Thyroid gland (tissue), 4 donors: Measurements from ENCODE around the gene SETD1B. TPM values are rescaled to one million over a fixed set of nuclear protein-coding genes. Genes with fewer than 3 reads are reported as not detected.
"Not testable (repeated sequence)": the region's sequence is repeated elsewhere in the genome, so short reads cannot be mapped to it uniquely, and the experiment has no call there.

ENCODE experiments used
- DNase-seq, 2 donors: peaks; one replicate each; pipeline ENCODE4 v3.0.0-alpha.2; 2019
- H3K27ac ChIP-seq, 3 donors: fragments of 200-600 bp; sonication (generic); 1 replicate in 2 of 3; 2 replicates in 1 of 3; pipeline ENCODE4 v1.5.1; 2016 to 2019; ENCODE audit warnings: mild to moderate bottlenecking in 1 of 3, moderate library complexity in 1 of 3
- H3K27me3 ChIP-seq: fragments of 200-600 bp; sonication (generic); one replicate; pipeline ENCODE4 v1.5.1; 2019
- H3K36me3 ChIP-seq, 2 donors: fragments of 200-600 bp; sonication (generic); one replicate each; pipeline ENCODE4 v1.5.1; 2016 to 2019
- H3K4me1 ChIP-seq, 2 donors: fragments of 200-600 bp; sonication (generic); one replicate each; pipeline ENCODE4 v1.5.1; 2017 to 2019
- H3K4me3 ChIP-seq, 3 donors: fragments of 200-600 bp; sonication (generic); replicated peaks in 1 of 3; 1 replicate in 2 of 3; 2 replicates in 1 of 3; pipeline ENCODE4 v1.5.1; 2016; ENCODE audit warnings: mild to moderate bottlenecking in 1 of 3
- H3K9me3 ChIP-seq: fragments of 200-600 bp; sonication (generic); one replicate; pipeline ENCODE4 v1.5.1; 2017
- CTCF ChIP-seq, 6 experiments: fragments of 200-600 bp in 3 of 6; fragments of 450-650 bp in 3 of 6; sonication (generic) in 3 of 6; IDR thresholded peaks; one replicate each; pipeline ENCODE4 v1.5.1; 2016 to 2019; ENCODE audit warnings: antibody characterized with exemption in 6 of 6, mild to moderate bottlenecking in 2 of 6, inconsistent platforms in 1 of 6, moderate library complexity in 1 of 6
- POLR2A ChIP-seq, 2 donors: fragments of 450-650 bp; IDR thresholded peaks; one replicate each; pipeline ENCODE4 v1.6.1; 2017; ENCODE audit warnings: antibody characterized with exemption in 2 of 2, mild to moderate bottlenecking in 2 of 2, moderate library complexity in 1 of 2
- WGBS, 2 donors: methylation state at CpG; one replicate each; pipeline ENCODE4 v1.1.5; 2017; 5-methylcytosine and 5-hydroxymethylcytosine counted together
- intact Hi-C: fragments of 100-400 bp; cut with DNase I; formaldehyde crosslinking; loops from one replicate; pipeline ENCODE4 v1.15.1; 2023
- total RNA-seq, 4 donors: library from RNA; depleted of rRNA; stranded (reverse); fragments of >200 nt; gene quantifications; one replicate each; pipeline ENCODE4 v1.2.3, GENCODE V29; 2016

The SETD1B gene
- total RNA-seq, 4 donors from 2014 or later: 7.3 to 16.5 (median 11.7) TPM

DNA sequence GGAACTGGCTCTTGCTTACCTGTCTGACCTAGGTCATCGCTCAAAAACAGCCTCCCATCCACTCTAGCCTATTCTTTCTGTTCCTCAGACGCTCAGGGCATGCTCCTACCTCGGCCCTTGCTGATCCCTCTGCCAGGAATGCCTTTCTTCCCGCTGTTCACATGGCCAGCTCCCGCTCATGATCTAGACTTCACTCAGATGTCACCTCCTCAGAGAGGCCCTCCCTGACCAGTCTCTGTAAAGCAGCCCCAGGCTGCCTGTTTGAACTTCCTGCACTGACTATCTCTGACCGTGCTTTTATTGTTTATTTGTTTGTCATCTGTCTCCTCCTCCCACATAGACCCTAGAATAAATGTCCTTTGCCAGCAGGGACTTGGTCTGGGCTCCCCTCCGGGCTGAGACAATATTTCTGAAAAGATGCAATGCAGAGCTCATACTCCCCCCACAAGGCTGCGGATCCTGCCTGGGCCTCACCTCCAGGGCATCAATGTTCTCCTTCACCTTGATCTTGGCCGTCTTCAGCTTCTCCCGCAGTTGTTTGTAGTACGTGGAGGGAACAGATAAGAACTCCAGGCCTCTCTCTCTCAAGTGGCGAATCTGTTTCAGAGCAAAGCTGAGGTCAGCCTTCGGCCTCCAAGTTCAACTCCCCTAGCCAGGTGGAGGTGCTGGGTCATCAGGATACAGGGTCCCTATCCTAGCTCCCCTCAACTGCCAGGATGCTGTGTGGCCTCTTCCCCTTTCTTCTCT lies 39.6 kb downstream of the SETD1B start:
- H3K4me1 ChIP-seq: peaks cover 5 to 6% of the 10 kb centered on the region in 2 donors
- no peaks in the 10 kb centered on the region for H3K9me3 ChIP-seq
- H3K4me3 ChIP-seq: no peak overlapping the region
- intact Hi-C loops: no loop called here
- 71 to 78% methylated on average over 13 of the region's 13 CpGs for WGBS, 2 donors
- H3K36me3 ChIP-seq: no peaks in the 10 kb centered on the region
- TF ChIP-seq CTCF (IDR thresholded peaks at IDR 0.05): no peak
- TF ChIP-seq POLR2A (IDR thresholded peaks at IDR 0.05): no peak
- no peaks in the 10 kb centered on the region for H3K27me3 ChIP-seq
- no peak overlapping the region for H3K27ac ChIP-seq
- no peak for DNase-seq

- DNase-seq: no peak
- TF ChIP-seq CTCF (IDR thresholded peaks at IDR 0.05) (no peak), POLR2A (IDR thresholded peaks at IDR 0.05) (no peak)
- Histone ChIP-seq H3K36me3 (no peaks in the 10 kb centered on the region), H3K27ac (no peak overlapping the region), H3K27me3 (no peaks in the 10 kb centered on the region), H3K4me1 (no peaks in the 10 kb centered on the region), H3K4me3 (no peak overlapping the region), H3K9me3 (no peaks in the 10 kb centered on the region)
- intact Hi-C loops: no loop called here
- WGBS, 2 donors: 93 to 97% methylated on average over 1 of the region's 1 CpG
Observed at GRCh38 chr12:121845701-121846100, 41.9 kb downstream of the SETD1B start.

GRCh38 chr12:121849211-121849610 lies 45.4 kb downstream of the SETD1B start:
- H3K27me3 ChIP-seq: no peaks in the 10 kb centered on the region
- H3K9me3 ChIP-seq: no peaks in the 10 kb centered on the region
- intact Hi-C loops: no loop called here
- H3K27ac ChIP-seq: no peak overlapping the region
- no peak for TF ChIP-seq CTCF (IDR thresholded peaks at IDR 0.05)
- no peak for TF ChIP-seq POLR2A (IDR thresholded peaks at IDR 0.05)
- H3K4me1 ChIP-seq: no peaks in the 10 kb centered on the region
- H3K4me3 ChIP-seq: no peak overlapping the region
- no peak for DNase-seq
- WGBS, 2 donors: 89 to 95% methylated on average over 6 of the region's 6 CpGs
- no peaks in the 10 kb centered on the region for H3K36me3 ChIP-seq

DNA sequence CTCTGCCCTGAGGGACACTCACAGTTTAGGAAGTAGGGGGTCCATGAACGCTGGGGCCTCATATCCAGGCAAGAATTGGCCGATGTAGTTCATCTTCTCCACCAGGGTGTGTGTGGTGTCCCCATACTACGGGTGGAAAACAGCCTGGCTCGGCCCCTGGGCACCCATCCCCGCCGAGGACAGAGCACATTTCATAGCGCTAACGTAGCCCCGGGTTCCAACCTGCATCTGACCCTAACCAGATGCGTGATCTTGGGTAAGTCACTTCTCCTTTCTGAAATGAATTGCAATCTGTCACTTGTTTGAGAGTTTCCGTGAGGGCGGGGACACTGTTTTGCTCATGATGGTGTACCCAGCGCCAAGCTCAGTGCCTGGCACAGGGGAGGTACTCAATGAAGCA lies 45.9 kb downstream of the SETD1B start:
- intact Hi-C loops: no loop called here
- H3K9me3 ChIP-seq: no peaks in the 10 kb centered on the region
- WGBS, 2 donors: 70 to 78% methylated on average over 10 to 12 of the region's 13 CpGs
- H3K27me3 ChIP-seq: no peaks in the 10 kb centered on the region
- no peak for DNase-seq
- H3K36me3 ChIP-seq: no peaks in the 10 kb centered on the region
- H3K4me1 ChIP-seq: no peaks in the 10 kb centered on the region
- H3K27ac ChIP-seq: no peak overlapping the region
- TF ChIP-seq CTCF (IDR thresholded peaks at IDR 0.05): no peak
- no peak for TF ChIP-seq POLR2A (IDR thresholded peaks at IDR 0.05)
- no peak overlapping the region for H3K4me3 ChIP-seq

GRCh38 chr12:121852392-121852791 lies 48.6 kb downstream of the SETD1B start:
- intact Hi-C loops, H3K4me1 ChIP-seq, H3K27ac ChIP-seq, H3K9me3 ChIP-seq, DNase-seq, H3K36me3 ChIP-seq, H3K27me3 ChIP-seq, H3K4me3 ChIP-seq: not testable (repeated sequence)
- WGBS, 2 donors: 54 to 81% methylated on average over 3 of the region's 3 CpGs
